Ureter (tissue), 1 donor: ENCODE measurements around the gene OR13C2. TPM values are rescaled to one million over a fixed set of nuclear protein-coding genes. Genes with fewer than 3 reads are reported as not detected.
"Not testable (repeated sequence)": the region's sequence is repeated elsewhere in the genome, so short reads cannot be mapped to it uniquely, and the experiment has no call there.

ENCODE experiments used
- DNase-seq: peaks from one replicate; pipeline ENCODE4 v3.0.0-alpha.2; 2020; ENCODE audit warnings: low spot score
- total RNA-seq: library from RNA; stranded (reverse); gene quantifications from one replicate; pipeline ENCODE4 v1.2.4, GENCODE V29; 2023
- donor health status: DM: yes; HTN: yes; CAD: no.

Gene OR13C2, protein sequence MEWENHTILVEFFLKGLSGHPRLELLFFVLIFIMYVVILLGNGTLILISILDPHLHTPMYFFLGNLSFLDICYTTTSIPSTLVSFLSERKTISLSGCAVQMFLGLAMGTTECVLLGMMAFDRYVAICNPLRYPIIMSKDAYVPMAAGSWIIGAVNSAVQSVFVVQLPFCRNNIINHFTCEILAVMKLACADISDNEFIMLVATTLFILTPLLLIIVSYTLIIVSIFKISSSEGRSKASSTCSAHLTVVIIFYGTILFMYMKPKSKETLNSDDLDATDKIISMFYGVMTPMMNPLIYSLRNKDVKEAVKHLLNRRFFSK
- total RNA-seq = not detected

DNA sequence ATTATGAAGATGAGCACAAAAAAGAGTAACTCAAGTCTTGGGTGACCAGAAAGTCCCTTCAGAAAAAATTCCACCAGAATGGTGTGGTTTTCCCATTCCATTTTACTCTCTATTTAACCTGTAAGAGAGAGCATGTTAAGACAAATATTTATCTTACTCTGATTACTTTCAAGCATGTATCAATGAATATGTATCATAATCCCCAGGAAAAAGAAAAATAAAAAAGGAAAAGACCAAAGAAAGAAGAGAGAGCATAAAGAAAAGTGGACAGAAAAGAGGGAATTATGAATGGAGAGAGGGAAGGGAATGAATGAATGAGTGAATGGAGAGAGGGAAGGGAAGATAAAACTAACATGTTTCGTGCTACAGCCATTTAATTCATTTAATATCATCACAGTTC is at the start of gene OR13C2:
Gene OR13C2, minus strand, starts transcription at position 101 of the 400 bp plus-strand sequence. Its CDS starts 0 bp downstream, at position 101.
- DNase-seq = not testable (repeated sequence)

DNA sequence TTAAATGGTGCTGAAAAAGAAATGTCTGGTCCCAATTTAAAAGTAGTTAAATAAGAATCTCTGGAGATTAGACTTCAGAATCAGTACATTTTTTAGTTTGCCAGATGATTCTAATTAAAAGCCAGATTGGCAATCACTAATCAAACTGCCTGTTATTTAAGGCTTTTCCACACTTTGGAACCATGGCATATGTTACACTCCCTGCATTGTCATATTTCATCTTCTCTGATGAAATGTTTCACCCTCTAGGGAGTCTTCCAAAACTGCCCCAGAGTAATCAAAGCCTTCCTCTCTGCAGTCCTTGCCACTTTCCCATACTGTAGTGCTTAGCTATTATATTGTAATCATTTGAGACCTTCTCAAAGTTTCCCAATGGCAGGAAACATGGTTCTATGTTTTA is 30.0 kb upstream of the OR13C2 start:
- DNase-seq = no peak

DNA sequence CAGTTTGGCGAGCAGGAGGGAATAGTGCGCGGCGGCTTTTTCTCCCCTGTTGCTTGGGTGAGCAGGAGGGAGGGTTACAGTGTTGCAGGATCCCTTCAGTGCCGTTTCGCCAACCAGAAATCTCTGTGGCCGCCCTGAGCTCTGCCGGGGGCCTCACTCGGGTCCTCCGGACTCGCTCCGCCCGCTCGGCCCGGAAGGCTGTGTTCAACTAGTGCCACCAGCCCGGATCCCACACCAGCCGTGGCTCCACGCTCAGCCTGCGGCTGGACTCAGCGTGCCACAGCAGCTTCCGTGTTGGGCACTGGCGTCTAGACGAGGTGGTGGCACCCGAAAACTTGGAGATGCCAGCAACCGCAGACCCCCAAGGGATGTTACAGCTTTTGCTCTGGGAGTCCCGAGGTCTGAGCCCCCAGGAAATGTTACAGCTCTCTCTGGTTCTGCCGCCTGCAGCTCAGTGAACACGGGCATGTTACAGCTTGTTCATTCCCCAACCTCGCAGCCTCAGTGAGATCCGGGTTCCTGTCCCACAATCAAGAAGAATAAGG is 28.6 kb upstream of the OR13C2 start:
- DNase-seq = no peak

DNA sequence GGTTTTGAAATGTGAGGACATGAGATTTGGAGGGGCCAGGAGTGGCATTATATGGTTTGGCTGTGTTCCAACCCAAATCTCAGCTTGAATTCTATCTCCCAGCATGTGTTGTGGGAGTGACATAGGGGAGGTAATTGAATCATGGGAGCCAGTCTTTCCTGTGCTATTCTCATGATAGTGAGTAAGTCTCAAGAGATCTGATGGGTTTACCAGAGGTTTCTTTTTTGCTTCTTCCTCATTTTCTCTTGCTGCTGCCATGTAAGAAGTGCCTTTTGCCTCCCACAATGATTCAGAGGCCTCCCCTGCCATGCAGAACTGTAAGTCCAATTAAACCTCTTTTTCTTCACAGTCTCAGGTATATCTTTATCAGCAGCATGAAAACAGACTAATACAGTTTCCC is 20.5 kb upstream of the OR13C2 start:
- DNase-seq = not testable (repeated sequence)

DNA sequence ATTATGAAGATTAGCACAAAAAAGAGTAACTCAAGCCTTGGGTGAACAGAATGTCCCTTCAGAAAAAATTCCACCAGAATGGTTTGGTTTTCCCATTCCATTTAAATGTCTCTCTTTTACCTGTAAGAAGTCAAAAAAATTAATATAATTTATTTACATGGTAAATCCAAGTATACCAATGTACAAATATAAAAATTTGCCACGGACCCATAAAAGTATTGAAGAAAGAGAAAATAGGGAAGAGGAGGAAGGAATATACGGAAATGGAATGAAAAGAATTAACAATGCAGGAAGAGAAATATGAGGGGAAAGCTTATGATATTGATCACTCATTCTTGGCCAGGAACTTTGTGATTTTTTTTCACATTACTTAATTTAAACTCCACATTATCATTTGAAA is 12.7 kb upstream of the OR13C2 start, which contains the start of gene OR13C9:
Gene OR13C9, minus strand, starts transcription at position 101 of the 400 bp plus-strand sequence. Its CDS starts 0 bp downstream, at position 101.
- DNase-seq = no peak

DNA sequence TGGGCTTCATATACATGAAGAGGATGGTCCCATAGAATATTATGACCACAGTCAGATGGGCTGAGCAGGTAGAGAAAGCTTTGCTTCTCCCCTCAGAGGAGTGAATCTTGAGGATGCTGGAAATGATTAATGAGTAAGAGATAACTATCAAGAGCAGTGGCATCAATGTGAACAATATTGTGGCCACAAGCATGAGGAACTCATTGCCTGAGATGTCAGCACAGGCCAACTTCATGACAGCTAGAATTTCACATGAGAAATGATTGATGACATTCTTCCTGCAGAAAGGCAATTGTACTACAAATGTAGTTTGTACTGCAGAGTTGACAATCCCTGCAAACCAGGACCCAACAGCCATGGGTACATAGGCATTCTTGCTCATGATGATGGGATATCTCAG is 12.0 kb upstream of the OR13C2 start:
- DNase-seq = no peak

DNA sequence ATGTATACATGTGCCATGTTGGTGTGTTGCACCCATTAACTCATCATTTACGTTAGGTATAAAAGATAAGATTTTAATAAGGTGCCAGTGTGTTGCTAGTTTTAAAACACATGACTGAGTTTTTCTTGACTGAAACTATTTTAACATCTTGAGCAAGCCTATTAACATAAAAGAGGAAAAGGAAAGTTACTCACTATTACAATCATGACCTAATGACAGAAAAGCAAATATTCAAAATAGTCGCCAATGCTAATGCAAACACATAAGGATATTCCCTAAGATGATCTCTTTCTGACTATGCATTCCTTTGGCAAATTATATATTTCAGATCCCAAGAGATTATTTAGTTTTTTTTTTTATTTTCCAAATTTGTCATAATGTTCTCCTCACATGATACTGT is 5.8 kb upstream of the OR13C2 start:
- no peak for DNase-seq

DNA sequence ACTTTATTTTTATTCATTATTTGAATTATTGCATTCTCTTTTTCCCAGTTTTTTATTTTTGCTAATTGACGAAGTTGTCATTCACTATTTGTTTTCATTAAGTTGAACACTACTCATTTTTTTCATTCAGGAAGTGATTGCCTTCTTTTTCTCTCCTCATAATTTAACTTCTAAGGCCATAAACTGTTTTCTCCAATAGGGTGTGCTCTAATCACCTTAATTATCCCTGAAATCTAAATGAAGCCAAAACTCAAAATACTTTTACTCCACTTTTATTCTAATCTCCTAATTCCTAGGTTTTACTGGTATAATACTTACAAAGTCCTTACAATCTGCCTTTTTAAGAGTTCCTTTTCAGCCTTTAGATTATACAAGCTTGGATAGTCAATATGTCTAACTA is 2.9 kb upstream of the OR13C2 start:
- no peak for DNase-seq

DNA sequence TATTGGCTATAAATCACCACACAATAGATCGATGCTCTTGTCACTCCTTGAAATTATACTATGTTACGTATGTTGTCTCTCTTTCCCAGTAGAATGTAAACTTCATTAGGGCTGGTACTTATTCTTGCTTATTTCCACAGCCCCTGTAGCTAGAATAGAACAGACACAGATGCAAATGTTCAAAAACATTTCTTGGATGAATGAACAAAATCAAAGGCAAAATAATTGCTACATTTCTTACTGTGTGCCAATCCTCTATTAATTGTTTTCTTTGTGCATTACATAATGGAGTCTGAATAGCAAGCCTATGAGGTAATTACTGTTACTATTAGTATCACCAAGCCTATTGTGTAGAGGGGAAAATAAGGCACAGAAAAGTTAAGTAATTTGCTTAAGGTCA is 725 bp upstream of the OR13C2 start:
- DNase-seq = no peak

DNA sequence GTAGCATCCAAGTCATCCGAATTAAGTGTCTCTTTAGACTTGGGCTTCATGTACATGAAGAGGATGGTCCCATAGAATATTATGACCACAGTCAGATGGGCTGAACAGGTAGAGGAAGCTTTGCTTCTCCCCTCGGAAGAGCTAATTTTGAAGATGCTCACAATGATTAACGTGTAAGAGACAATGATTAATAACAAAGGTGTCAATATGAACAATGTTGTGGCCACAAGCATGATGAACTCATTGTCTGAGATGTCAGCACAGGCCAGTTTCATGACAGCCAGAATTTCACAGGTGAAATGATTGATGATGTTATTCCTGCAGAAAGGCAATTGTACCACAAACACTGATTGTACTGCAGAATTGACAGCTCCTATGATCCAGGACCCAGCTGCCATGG is 626 bp downstream of the OR13C2 start:
- no peak for DNase-seq

DNA sequence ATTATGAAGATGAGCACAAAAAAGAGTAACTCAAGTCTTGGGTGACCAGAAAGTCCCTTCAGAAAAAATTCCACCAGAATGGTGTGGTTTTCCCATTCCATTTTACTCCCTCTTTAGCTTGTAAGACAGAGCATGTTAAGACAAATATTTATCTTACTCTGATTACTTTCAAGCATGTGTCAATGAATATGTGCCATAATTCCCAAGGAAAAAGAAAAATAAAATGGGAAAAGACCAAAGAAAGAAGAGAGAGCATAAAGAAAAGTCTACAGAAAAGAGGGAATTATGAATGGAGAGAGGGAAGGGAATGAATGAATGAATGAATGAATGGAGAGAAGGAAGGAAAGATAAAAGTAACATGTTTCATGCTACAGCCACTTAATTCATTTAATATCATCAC is 6.1 kb downstream of the OR13C2 start, which contains the start of gene OR13C5:
Gene OR13C5, minus strand, starts transcription at position 101 of the 400 bp plus-strand sequence. Its CDS starts 0 bp downstream, at position 101.
- DNase-seq = not testable (repeated sequence)

DNA sequence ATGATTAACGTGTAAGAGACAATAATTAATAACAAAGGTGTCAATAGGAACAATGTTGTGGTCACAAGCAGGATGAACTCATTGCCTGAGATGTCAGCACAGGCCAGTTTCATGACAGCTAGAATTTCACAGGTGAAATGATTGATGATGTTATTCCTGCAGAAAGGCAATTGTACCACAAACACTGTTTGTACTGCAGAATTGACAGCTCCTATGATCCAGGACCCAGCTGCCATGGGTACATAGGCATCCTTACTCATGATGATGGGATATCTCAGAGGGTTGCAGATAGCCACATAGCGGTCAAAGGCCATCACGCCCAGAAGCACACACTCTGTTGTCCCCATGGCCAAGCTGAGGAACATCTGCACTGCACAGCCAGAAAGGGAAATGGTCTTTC is 6.7 kb downstream of the OR13C2 start:
- not testable (repeated sequence) for DNase-seq

DNA sequence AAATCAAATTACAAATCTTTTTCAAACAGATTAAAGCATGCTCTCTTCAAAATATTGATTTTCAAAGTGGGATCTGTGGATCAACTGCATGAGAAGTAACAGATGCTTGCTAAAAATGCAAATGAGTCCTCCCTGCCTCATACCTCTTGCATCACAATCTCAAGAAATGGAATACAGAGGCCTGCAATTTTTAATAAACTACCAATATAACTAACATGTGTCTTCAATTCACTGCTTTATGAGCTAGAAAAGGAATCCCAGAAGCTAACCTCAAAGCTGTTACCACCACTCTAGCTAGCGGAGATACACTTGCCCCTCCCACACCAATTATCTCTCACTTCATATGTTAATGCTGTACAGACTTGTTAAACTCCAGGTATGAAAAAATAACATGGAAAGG is 15.8 kb downstream of the OR13C2 start:
- no peak for DNase-seq

DNA sequence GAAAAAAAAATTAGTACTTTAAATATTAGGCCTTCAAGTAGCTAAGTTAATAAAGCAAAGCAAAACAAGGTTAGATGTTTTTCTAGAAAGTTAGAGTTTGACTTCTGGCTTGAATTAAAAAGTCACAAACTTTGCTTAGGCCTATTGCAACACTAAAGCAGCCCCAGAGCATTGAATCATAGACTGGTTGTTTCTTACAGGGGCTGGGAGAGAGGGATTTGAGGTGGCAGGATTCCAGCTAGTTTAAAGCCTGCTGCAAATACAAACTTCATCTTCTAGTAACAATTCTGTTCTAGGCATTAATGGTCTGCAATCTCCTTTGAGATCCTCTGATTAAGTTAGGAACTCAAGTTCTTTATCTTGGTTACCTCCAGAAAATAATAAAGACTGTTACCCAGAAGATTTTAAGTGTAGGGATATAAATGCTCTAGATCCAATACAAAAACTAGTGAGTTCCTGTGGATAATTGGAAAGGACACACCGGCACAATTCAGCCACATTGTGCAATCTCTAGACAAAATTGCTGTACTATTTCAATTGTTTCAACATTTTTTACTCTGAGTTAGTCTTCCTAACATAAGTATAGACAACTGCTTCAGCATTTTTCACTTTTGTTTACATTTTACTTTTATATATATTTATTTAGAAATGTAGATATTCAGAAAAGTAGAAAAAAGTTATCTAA is 18.8 kb downstream of the OR13C2 start:
- no peak for DNase-seq

DNA sequence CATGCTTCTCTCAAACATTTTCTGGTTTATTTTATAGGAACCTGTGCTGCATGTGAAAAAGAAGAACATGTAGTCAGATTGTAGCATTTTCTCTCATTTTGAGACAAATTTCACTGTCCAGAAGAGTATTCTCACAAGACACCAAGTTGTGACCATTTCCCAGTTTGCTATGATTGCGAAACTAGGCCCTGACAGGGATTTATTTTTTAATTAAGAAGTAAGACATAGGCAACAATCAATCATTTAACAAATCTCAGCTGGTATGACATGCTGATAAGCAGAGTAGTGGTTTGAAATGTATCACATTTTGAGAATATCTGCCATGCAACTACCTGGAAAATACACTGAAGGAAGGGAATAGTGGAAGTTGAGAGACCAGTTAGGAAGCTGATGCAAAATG is 24.9 kb downstream of the OR13C2 start:
- no peak for DNase-seq

DNA sequence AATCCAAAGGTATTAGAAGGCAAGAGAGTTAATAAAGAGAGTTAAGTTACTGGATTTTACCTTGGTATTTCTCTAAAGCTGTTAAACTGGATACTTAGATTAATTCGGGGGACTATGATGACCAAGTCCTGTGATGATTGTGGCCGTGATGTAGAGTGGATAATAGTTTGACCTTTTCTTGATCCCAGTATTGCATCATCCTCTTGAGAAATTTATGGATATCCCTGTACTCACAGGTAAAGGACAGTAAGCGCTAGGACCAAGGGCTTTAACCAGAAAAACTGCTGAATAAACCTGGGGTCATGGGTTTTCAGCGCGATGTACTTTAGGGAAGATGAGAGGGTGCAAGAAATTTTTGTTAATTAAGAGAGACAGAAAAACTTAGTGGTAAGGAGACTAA is 28.2 kb downstream of the OR13C2 start:
- no peak for DNase-seq

DNA sequence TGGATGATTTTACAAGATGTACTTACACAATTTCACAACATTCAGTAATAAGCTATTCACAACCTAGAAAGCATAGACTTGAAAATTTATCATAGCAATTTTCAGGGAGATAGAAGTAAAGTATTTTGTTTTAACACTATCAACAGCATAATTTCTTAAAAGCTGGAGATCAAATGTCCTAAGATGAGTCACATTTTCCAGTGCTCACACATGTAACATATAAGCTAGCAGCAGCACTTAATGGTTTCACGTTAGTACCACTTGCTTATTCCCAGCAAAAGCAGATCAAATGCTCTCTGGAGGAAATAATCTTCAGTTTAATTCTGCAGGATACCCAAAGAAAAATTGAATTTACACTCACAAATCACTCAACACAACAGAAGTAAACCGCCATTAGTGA is 30.0 kb downstream of the OR13C2 start:
- DNase-seq = no peak

DNA sequence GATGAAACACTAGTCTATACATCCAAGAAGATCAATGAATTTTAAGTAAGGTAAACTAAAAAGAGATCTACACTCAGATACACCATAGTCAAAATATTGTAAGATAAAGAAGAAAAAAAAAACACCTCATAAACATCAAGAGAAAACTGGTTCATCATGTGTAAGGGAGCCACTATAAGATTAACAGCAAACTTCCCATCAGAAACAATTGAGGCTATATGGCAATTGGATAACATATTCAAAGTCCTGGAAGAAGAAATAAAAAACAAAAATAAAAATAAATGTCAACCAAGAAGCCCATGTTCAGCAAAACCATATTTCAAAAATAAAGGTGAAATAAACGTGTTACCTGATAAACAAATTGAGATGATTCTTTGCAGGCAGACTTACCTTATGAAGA is 32.8 kb downstream of the OR13C2 start:
- no peak for DNase-seq

DNA sequence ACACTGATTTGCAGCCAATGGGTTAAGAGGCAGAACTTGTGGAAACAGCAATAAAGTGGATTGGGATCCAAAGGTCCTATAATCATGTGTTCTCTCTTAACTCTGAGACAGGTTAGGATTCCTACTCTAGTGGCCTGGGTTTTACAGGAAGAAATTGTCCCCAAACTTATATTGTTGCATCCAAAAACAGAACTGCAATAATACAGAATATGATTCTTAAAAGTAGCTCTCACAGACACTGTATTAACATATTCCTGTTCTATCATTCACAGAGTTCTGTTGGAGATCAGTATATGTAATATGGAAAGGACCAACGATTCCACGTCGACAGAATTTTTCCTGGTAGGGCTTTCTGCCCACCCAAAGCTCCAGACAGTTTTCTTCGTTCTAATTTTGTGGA is 36.6 kb downstream of the OR13C2 start, which contains the start of gene OR13C8:
Gene OR13C8, plus strand, starts transcription at position 301 of the 400 bp plus-strand sequence. Its CDS starts 0 bp downstream, at position 301.
- DNase-seq = no peak

DNA sequence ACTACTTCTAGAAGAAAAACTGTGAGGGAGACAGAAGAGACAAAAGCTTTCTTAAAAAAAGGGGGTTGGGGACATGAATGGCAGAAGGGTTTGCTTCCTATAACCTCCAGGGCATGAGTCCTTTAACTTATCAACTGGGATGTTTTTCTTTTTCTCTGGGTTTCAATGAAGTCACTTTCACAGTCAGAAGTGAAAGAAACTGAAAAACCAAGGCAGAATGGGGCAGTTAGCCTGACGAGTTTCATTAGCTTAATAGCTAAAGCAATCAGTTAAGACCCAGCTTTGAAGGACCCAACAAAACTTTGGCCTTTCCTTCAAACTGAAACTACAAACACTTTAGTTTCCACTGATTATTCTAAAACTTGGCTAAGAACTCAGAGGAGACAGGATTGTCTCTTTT is 41.1 kb downstream of the OR13C2 start:
- DNase-seq = no peak

DNA sequence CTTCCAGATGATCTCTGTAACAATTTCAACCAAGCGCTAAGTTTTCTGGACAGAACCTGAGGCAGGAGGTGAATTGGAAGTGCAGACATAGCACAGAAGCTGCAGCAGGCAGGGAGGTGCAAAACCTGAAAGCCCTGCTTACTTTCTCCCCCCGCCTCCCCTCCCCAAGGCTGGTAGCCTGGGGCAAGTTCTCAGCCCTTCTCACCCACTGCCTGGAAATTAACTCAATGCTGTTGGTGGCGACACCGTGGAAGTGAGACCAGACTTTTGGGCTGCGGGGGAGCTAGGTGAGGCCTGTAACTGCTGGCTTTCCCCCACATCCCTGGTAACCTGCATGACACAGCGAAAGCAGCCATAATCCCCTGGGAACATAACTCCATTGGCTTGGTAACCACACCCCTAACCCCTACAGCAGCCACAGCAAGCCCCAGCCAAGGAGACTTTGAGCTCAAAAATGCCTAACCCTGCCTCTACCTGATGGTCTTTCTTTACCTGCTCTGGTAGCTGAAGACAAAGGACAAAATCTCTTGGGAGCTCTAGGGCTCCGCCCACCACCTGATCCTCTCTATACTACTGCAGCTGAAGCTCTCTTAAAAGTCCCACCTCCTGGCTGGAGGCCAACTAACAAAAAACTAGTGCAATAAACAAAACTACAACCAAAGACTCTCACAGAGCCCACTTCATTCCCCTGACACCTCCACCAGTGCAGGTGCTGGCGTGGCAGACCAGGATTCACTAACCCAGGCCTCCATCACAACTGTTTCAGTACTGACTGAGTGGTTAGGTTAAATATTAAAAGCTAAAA is 48.4 kb downstream of the OR13C2 start:
- DNase-seq = no peak

DNA sequence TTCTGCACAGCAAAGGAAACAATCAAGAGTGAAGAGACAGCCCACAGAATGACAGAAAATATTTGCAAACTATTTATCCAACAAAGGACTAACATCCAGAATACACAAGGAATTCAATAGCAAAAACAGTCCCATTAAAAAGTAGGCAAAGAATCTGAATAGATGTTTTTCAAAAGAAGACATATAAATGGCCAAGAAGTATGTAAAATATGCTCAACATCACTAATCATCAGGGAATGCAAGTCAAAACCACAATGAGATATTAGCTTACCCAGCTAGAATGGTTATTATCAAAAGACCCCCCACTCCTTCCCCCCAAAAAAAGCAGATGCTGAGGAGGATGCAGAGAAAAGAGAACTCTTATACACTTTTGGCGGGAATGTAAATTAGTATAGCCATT is 49.9 kb downstream of the OR13C2 start:
- no peak for DNase-seq
